SK-N-SH (cell line): ENCODE results near the gene ZG16B. TPM values are rescaled to one million over a fixed set of nuclear protein-coding genes. Genes with fewer than 3 reads are reported as not detected.

ENCODE experiments used
- CTCF ChIA-PET: fragments of 300-600, 350-600 bp; formaldehyde crosslinking; extraction: SDS; loops from one replicate; lab custom pipeline; 2021; lab: Yijun Ruan, JAX
- POLR2A ChIA-PET: fragments of 350-600 bp; sonication (Branson Sonifier 250); formaldehyde crosslinking; extraction: SDS; loops from one replicate; lab custom pipeline; 2020; ENCODE audit warnings: antibody characterized with exemption, inconsistent platforms; lab: Yijun Ruan, JAX
- DNase-seq: peaks from one replicate; pipeline ENCODE4 v3.0.0; 2012
- H2AFZ ChIP-seq: fragments of 200-600 bp; sonication (generic); 2 replicates; pipeline ENCODE4 v1.8.1; 2016; ENCODE audit warnings: antibody characterized with exemption, mild to moderate bottlenecking, low read depth
- H3F3A ChIP-seq: fragments of 200-600 bp; sonication (generic); replicated peaks from 2 replicates; pipeline ENCODE3; 2016; ENCODE audit warnings: antibody characterized with exemption, mild to moderate bottlenecking; ENCODE audit not compliant: insufficient read depth
- H3K27ac ChIP-seq, 2 experiments: fragments of 200-500 bp in 1 of 2; fragments of 200-600 bp in 1 of 2; sonication (Bioruptor generic) in 1 of 2; sonication (generic), shearing (Covaris generic) in 1 of 2; 2 replicates each; pipeline versions ENCODE4 v1.5.1 to v1.6.1; 2014 to 2016; ENCODE audit warnings: low read depth in 2 of 2, inconsistent platforms in 1 of 2, low read length in 1 of 2, mild to moderate bottlenecking in 1 of 2, mixed read lengths in 1 of 2
- H3K27me3 ChIP-seq: fragments of 200-600 bp; sonication (generic), shearing (Covaris generic); 2 replicates; pipeline ENCODE4 v1.6.1; 2016; ENCODE audit warnings: mixed run types; ENCODE audit not compliant: insufficient read depth
- H3K36me3 ChIP-seq, 2 experiments: fragments of 200-500 bp in 1 of 2; fragments of 200-600 bp in 1 of 2; sonication (Bioruptor generic) in 1 of 2; sonication (generic) in 1 of 2; replicated peaks in 1 of 2; 2 replicates each; pipeline versions ENCODE3 to v1.5.1; 2014 to 2016; ENCODE audit warnings: low read length in 1 of 2, mild to moderate bottlenecking in 1 of 2; ENCODE audit not compliant: insufficient read depth in 2 of 2, control insufficient read depth in 1 of 2
- H3K4me1 ChIP-seq, 2 experiments: fragments of 200-500 bp in 1 of 2; fragments of 200-600 bp in 1 of 2; sonication (Bioruptor generic) in 1 of 2; sonication (generic), shearing (Covaris generic) in 1 of 2; 2 replicates each; pipeline versions ENCODE4 v1.5.1 to v1.6.1; 2014 to 2016; ENCODE audit warnings: low read depth in 1 of 2, low read length in 1 of 2, mixed run types in 1 of 2; ENCODE audit not compliant: insufficient read depth in 2 of 2, control insufficient read depth in 1 of 2
- H3K4me2 ChIP-seq: fragments of 200-600 bp; sonication (generic), shearing (Covaris generic); 2 replicates; pipeline ENCODE4 v1.6.1; 2017; ENCODE audit warnings: mixed run types
- H3K4me3 ChIP-seq, 2 experiments: fragments of 200-500 bp in 1 of 2; fragments of 200-600 bp in 1 of 2; sonication (Bioruptor generic) in 1 of 2; sonication (generic), shearing (Covaris generic) in 1 of 2; 2 replicates each; pipeline versions ENCODE4 v1.5.1 to v1.8.1; 2014 to 2016; ENCODE audit warnings: low read depth in 2 of 2, inconsistent platforms in 1 of 2, low read length in 1 of 2, mild to moderate bottlenecking in 1 of 2, mixed read lengths in 1 of 2, moderate library complexity in 1 of 2
- H3K79me2 ChIP-seq: fragments of 200-600 bp; sonication (generic); 2 replicates; pipeline ENCODE4 v1.8.1; 2017; ENCODE audit warnings: mild to moderate bottlenecking; ENCODE audit not compliant: insufficient read depth
- H3K9ac ChIP-seq: fragments of 200-600 bp; sonication (generic); 2 replicates; pipeline ENCODE4 v1.6.1; 2017; ENCODE audit warnings: mixed run types
- H3K9me2 ChIP-seq: fragments of 200-600 bp; sonication (generic); 2 replicates; pipeline ENCODE4 v1.6.1; 2017; ENCODE audit warnings: mixed run types
- H3K9me3 ChIP-seq: fragments of 200-600 bp; sonication (generic); 2 replicates; pipeline ENCODE4 v1.6.1; 2017; ENCODE audit warnings: mixed run types, mild to moderate bottlenecking, moderate library complexity
- H4K20me1 ChIP-seq: fragments of 200-600 bp; sonication (generic); 2 replicates; pipeline ENCODE4 v1.6.1; 2017; ENCODE audit warnings: mild to moderate bottlenecking, mixed run types; ENCODE audit not compliant: insufficient read depth
- CHD2 ChIP-seq: fragments of 150-350 bp; IDR thresholded peaks from 2 replicates; pipeline ENCODE4 v1.6.1; 2018; ENCODE audit warnings: low read length; ENCODE audit not compliant: partially characterized antibody
- EP300 ChIP-seq, 2 experiments: IDR thresholded peaks; 2 replicates each; pipeline versions ENCODE4 v1.4.0 to v1.6.1; 2012; ENCODE audit warnings: borderline replicate concordance in 1 of 2, low read depth in 1 of 2, low read length in 1 of 2
- EZH2phosphoT487 ChIP-seq: fragments of 200-600 bp; sonication (generic); IDR thresholded peaks from 2 replicates; pipeline ENCODE4 v1.6.1; 2017; ENCODE audit warnings: low read depth, mixed run types, mild to moderate bottlenecking, antibody characterized with exemption, moderate library complexity, borderline replicate concordance
- FOXM1 ChIP-seq: IDR thresholded peaks from 2 replicates; pipeline ENCODE4 v1.4.0; 2012; ENCODE audit warnings: low read depth, mild to moderate bottlenecking
- GATA2 ChIP-seq: sonication (generic); formaldehyde crosslinking; IDR thresholded peaks from 2 replicates; pipeline ENCODE4 v1.5.0; 2020; ENCODE audit warnings: mild to moderate bottlenecking, missing genetic modification reagents
- IRF3 ChIP-seq: fragments of 150-350 bp; IDR thresholded peaks from 2 replicates; pipeline ENCODE4 v1.6.1; 2016; ENCODE audit warnings: mild to moderate bottlenecking, low read depth, low read length
- JUND ChIP-seq: IDR thresholded peaks from 2 replicates; pipeline ENCODE4 v1.4.0; 2012
- MXI1 ChIP-seq: IDR thresholded peaks from 2 replicates; pipeline ENCODE4 v1.6.1; 2012; ENCODE audit warnings: mild to moderate bottlenecking, low read depth, low read length, improper control_type of control experiment
- NRF1 ChIP-seq: IDR thresholded peaks from 2 replicates; pipeline ENCODE4 v1.6.1; 2012; ENCODE audit warnings: low read depth, mild to moderate bottlenecking, low read length
- POLR2AphosphoS5 ChIP-seq: IDR thresholded peaks from 2 replicates; pipeline ENCODE4 v1.6.1; 2012; ENCODE audit warnings: low read depth, low read length
- RAD21 ChIP-seq: IDR thresholded peaks from 2 replicates; pipeline ENCODE4 v1.6.1; 2012; ENCODE audit warnings: mild to moderate bottlenecking, low read length
- REST ChIP-seq: IDR thresholded peaks from 2 replicates; pipeline ENCODE4 v1.6.1; 2012; ENCODE audit warnings: mild to moderate bottlenecking, low read depth, low read length, moderate library complexity
- SIN3A ChIP-seq: IDR thresholded peaks from 2 replicates; pipeline ENCODE4 v1.6.1; 2012; ENCODE audit warnings: low read depth, mild to moderate bottlenecking, low read length, moderate library complexity, borderline replicate concordance
- TEAD4 ChIP-seq: IDR thresholded peaks from 2 replicates; pipeline ENCODE4 v1.4.0; 2012; ENCODE audit warnings: mild to moderate bottlenecking, borderline replicate concordance; ENCODE audit not compliant: insufficient read depth
- USF1 ChIP-seq: IDR thresholded peaks from 2 replicates; pipeline ENCODE4 v1.4.0; 2012; ENCODE audit warnings: low read depth, borderline replicate concordance
- YY1 ChIP-seq: IDR thresholded peaks from 2 replicates; pipeline ENCODE4 v1.4.0; 2012; ENCODE audit warnings: low read depth, mild to moderate bottlenecking
- ZBTB33 ChIP-seq: IDR thresholded peaks from 2 replicates; pipeline ENCODE4 v1.4.0; 2012; ENCODE audit warnings: low read depth, borderline replicate concordance
- WGBS: methylation state at CpG from one replicate; pipeline ENCODE4 v1.1.6; 2017; ENCODE audit warnings: low lambda C conversion rate; 5-methylcytosine and 5-hydroxymethylcytosine counted together
- polyA plus RNA-seq, 3 experiments: library from polyadenylated mRNA; depleted of rRNA; stranded (reverse); fragments of >200 nt; gene quantifications; 2 replicates each; pipeline ENCODE4 v1.2.3, GENCODE V29; 2012
- TF ChIP-seq, protein P1 (sequence below): fragments of 150-350 bp; IDR thresholded peaks from 2 replicates; pipeline ENCODE4 v1.6.1; 2017; ENCODE audit warnings: antibody characterized with exemption, low read length, low read depth, borderline replicate concordance

Gene ZG16B
- polyA plus RNA-seq, 1 of the 3 experiments (the other 2 are of a cell fraction): 0.26 TPM

- Histone ChIP-seq H3K4me1 (peaks cover 0 to 3% of the 10 kb centered on the region in 2 experiments; a peak in 1 of 4 replicates), H3K79me2 (no peaks in the 10 kb centered on the region), H4K20me1 (no peaks in the 10 kb centered on the region), H3K36me3 (no peaks in the 10 kb centered on the region), H3K27me3 (no peaks in the 10 kb centered on the region; the same call in 1 of the 2 replicates), H3K9me2 (no peaks in the 10 kb centered on the region), H3K9ac (no peak overlapping the region), H2AFZ (no peak overlapping the region), H3K27ac (no peak overlapping the region), H3K4me2 (no peak overlapping the region), H3F3A (no peaks in the 10 kb centered on the region), H3K4me3 (no peak overlapping the region), H3K9me3 (no peaks in the 10 kb centered on the region)
- no peak for TF ChIP-seq NRF1
- TF ChIP-seq SIN3A: no peak
- TF ChIP-seq CHD2: no peak
- no peak for TF ChIP-seq REST
- no peak for TF ChIP-seq RAD21
- no peak for TF ChIP-seq POLR2AphosphoS5
- no peak for TF ChIP-seq GATA2 (CRISPR knock-in tag)
- TF ChIP-seq EP300 (IDR thresholded peaks at IDR 0.05; ENCODE audit: borderline replicate concordance in 1 of 2, low read depth in 1 of 2, low read length in 1 of 2): no peak
- TF ChIP-seq, protein P1, sequence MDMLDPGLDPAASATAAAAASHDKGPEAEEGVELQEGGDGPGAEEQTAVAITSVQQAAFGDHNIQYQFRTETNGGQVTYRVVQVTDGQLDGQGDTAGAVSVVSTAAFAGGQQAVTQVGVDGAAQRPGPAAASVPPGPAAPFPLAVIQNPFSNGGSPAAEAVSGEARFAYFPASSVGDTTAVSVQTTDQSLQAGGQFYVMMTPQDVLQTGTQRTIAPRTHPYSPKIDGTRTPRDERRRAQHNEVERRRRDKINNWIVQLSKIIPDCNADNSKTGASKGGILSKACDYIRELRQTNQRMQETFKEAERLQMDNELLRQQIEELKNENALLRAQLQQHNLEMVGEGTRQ: no peak
- ChIA-PET POLR2A (no interaction called here), CTCF (no interaction called here)
- WGBS: 37% methylated on average over 3 of the region's 3 CpGs
- no peak for DNase-seq
These were observed 20.8 kb upstream of the ZG16B start for GRCh38 chr16:2809149-2809760.

- Histone ChIP-seq H3K4me2 (no peak overlapping the region), H2AFZ (no peak overlapping the region), H4K20me1 (no peaks in the 10 kb centered on the region), H3K9ac (no peak overlapping the region), H3K9me3 (no peaks in the 10 kb centered on the region), H3K27ac (no peak overlapping the region), H3K79me2 (no peaks in the 10 kb centered on the region), H3K9me2 (no peaks in the 10 kb centered on the region), H3K36me3 (no peaks in the 10 kb centered on the region), H3K4me1 (peaks cover 0 to 3% of the 10 kb centered on the region in 2 experiments; a peak in 1 of 4 replicates), H3F3A (no peaks in the 10 kb centered on the region), H3K27me3 (no peaks in the 10 kb centered on the region; the same call in 1 of the 2 replicates), H3K4me3 (no peak overlapping the region)
- POLR2A ChIA-PET: no interaction called here
- WGBS: 56% methylated on average over 5 of the region's 6 CpGs
- no peak for DNase-seq
- CTCF ChIA-PET: interaction anchor here (1.2 to 2.4 kb wide), 3 partner anchors 11 to 28 kb away, joined by 3 to 10 read pairs (median 8); no protein-coding TSS in a partner anchor
- no peak for TF ChIP-seq ZBTB33
- no peak for TF ChIP-seq JUND
- no peak for TF ChIP-seq YY1
- TF ChIP-seq IRF3: no peak
- TF ChIP-seq MXI1: no peak
- TF ChIP-seq USF1: no peak
- TF ChIP-seq TEAD4: no peak
- no peak for TF ChIP-seq RAD21
- no peak for TF ChIP-seq NRF1
- TF ChIP-seq CHD2: no peak
- no peak for TF ChIP-seq FOXM1
- TF ChIP-seq EZH2phosphoT487: no peak
- no peak for TF ChIP-seq EP300 (IDR thresholded peaks at IDR 0.05; ENCODE audit: borderline replicate concordance in 1 of 2, low read depth in 1 of 2, low read length in 1 of 2)
These were observed 19.5 kb upstream of the ZG16B start for GRCh38 chr16:2810651-2811050.
